Fibroblast of lung (primary cell): ENCODE measurements around the gene DDR2.

Experiments
- EZH2 ChIP-seq: IDR thresholded peaks from 2 replicates; pipeline ENCODE4 v1.5.1; 2012; ENCODE audit warnings: low read length, control low read depth, mild to moderate bottlenecking; ENCODE audit errors: missing control alignments
- TF ChIP-seq, protein P1 (sequence below), 2 donors: IDR thresholded peaks in 1 of 2; conservative IDR thresholded peaks in 1 of 2; 1 replicate in 1 of 2; 2 replicates in 1 of 2; pipeline ENCODE4 v1.5.1; 2011 to 2012; ENCODE audit warnings: low read length in 2 of 2, control low read depth in 1 of 2, inconsistent platforms in 1 of 2, low read depth in 1 of 2, mild to moderate bottlenecking in 1 of 2

- TF ChIP-seq, protein P1, sequence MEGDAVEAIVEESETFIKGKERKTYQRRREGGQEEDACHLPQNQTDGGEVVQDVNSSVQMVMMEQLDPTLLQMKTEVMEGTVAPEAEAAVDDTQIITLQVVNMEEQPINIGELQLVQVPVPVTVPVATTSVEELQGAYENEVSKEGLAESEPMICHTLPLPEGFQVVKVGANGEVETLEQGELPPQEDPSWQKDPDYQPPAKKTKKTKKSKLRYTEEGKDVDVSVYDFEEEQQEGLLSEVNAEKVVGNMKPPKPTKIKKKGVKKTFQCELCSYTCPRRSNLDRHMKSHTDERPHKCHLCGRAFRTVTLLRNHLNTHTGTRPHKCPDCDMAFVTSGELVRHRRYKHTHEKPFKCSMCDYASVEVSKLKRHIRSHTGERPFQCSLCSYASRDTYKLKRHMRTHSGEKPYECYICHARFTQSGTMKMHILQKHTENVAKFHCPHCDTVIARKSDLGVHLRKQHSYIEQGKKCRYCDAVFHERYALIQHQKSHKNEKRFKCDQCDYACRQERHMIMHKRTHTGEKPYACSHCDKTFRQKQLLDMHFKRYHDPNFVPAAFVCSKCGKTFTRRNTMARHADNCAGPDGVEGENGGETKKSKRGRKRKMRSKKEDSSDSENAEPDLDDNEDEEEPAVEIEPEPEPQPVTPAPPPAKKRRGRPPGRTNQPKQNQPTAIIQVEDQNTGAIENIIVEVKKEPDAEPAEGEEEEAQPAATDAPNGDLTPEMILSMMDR (conservative IDR thresholded peaks at IDR 0.05 in 1 of 2, IDR thresholded peaks at IDR 0.05 in 1 of 2; ENCODE audit: low read depth in 1 of 2, low read length in 2 of 2) = no peak
- no peak for TF ChIP-seq EZH2
These were observed 64.1 kb downstream of the DDR2 start for GRCh38 chr1:162696286-162696862.
